Right lobe of liver (tissue), 6 donors: ENCODE measurements around the gene ARMC5. TPM values are rescaled to one million over a fixed set of nuclear protein-coding genes. Genes with fewer than 3 reads are reported as not detected.
"Not testable (repeated sequence)": the region's sequence is repeated elsewhere in the genome, so short reads cannot be mapped to it uniquely, and the experiment has no call there.

Experiments
- ATAC-seq, 4 donors: fragments of 200-7000 bp; cut with Tn5 transposase; one replicate each; pipeline ENCODE4 v1.9.1; 2020; ENCODE audit warnings: mild to moderate bottlenecking in 4 of 4, moderate library complexity in 4 of 4
- DNase-seq, 3 donors: peaks; one replicate each; pipeline ENCODE4 v3.0.0-alpha.2; 2020
- H3K27ac ChIP-seq, 3 donors: fragments of 200-600 bp; one replicate each; pipeline ENCODE4 v1.8.0; 2022
- H3K27me3 ChIP-seq, 2 donors: fragments of 200-600 bp; one replicate each; pipeline ENCODE4 v1.8.0; 2022
- H3K36me3 ChIP-seq, 4 donors: fragments of 200-600 bp; sonication (generic) in 1 of 4; one replicate each; pipeline versions ENCODE4 v1.5.1 to v1.8.0; 2017 to 2022; ENCODE audit warnings: control low read depth in 1 of 4
- H3K4me1 ChIP-seq, 4 donors: fragments of 200-600 bp; sonication (generic) in 1 of 4; one replicate each; pipeline versions ENCODE4 v1.5.1 to v1.8.0; 2017 to 2022; ENCODE audit warnings: control low read depth in 1 of 4
- H3K4me3 ChIP-seq, 3 donors: fragments of 200-600 bp; one replicate each; pipeline ENCODE4 v1.8.0; 2022
- H3K9me3 ChIP-seq, 4 donors: fragments of 200-600 bp; sonication (generic) in 1 of 4; one replicate each; pipeline versions ENCODE4 v1.5.1 to v1.8.0; 2017 to 2022; ENCODE audit warnings: control low read depth in 1 of 4
- CTCF ChIP-seq, 4 donors: fragments of 200-600 bp in 3 of 4; fragments of 450-650 bp in 1 of 4; IDR thresholded peaks; one replicate each; pipeline versions ENCODE4 v1.5.1 to v1.8.0; 2016 to 2022; ENCODE audit warnings: antibody characterized with exemption in 4 of 4, mild to moderate bottlenecking in 2 of 4
- POLR2A ChIP-seq: fragments of 450-650 bp; IDR thresholded peaks from one replicate; pipeline ENCODE4 v1.6.1; 2017; ENCODE audit warnings: antibody characterized with exemption, mild to moderate bottlenecking
- WGBS: methylation state at CpG from one replicate; pipeline ENCODE4 v1.1.6; 2018; ENCODE audit warnings: low coverage, low lambda C conversion rate; ENCODE audit not compliant: insufficient coverage; ENCODE audit errors: missing lambda C conversion rate; 5-methylcytosine and 5-hydroxymethylcytosine counted together
- intact Hi-C, 2 donors: fragments of 100-400 bp; cut with DNase I; formaldehyde crosslinking; loops; one replicate each; pipeline versions ENCODE4 v1.11.2 to v1.14.1; 2022
- total RNA-seq, 6 experiments: library from RNA; depleted of rRNA in 2 of 6; stranded (reverse); fragments of >200 nt in 2 of 6; fragmentation: NEBNext Ultra II Directional in 3 of 6; extraction: Animal tissue kit (Norgen Biotek cat#: 25700) in 3 of 6; gene quantifications; one replicate each; pipeline versions ENCODE4 v1.1.0 to v1.2.4, GENCODE V29; 2016 to 2023
- donor health status: DM: no; HTN: yes; CAD: no.
- donor health status: DM: no; HTN: no; CAD: no.
- donor health status: DM: no; HTN: no; CAD: no.
- donor health status: DM: no; HTN: yes; CAD: no.
- donor health status: DM: no; HTN: yes; CAD: no.

The ARMC5 gene
- total RNA-seq, 6 experiments from 2014 or later = 3.9 to 20.9 (median 11.0) TPM

GRCh38 chr16:31501966-31502348 lies 42.7 kb downstream of the ARMC5 start:
- Histone ChIP-seq H3K27me3 (no peaks in the 10 kb centered on the region), H3K4me3 (no peak overlapping the region), H3K36me3 (peaks cover 0 to 18% (median 4%) of the 10 kb centered on the region in 4 donors), H3K9me3 (no peaks in the 10 kb centered on the region), H3K4me1 (peaks cover 0 to 45% (median 19%) of the 10 kb centered on the region in 4 donors), H3K27ac (peak overlapping the region in 2 of 3 donors; percentile 72 to 83)
- no peak for DNase-seq
- peak; percentile 47 to 69 (median 64) for ATAC-seq
- TF ChIP-seq CTCF (IDR thresholded peaks at IDR 0.05) (no peak), POLR2A (no peak)
- intact Hi-C loops = no loop called here
- 26% methylated on average over 2 of the region's 4 CpGs for WGBS

DNA sequence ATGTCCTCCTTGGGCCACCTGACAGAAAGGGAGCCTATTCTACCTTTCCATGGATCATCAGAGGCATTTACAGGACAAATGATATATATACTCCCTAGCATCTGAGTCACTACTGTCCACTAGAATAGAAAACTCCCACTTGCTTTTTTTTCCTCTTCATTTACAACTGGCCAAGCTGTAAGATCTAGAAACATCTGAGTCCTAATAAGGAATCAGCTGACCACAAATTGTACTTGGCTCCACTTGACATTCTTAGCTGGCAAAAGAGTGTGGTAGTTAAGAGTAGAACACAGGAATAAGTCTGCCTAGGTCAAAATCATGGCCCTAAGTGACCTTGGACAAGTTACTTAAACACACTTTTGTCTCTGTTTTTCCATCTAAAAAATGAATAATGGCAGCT lies 43.7 kb downstream of the ARMC5 start:
- DNase-seq = no peak
- Histone ChIP-seq H3K9me3 (no peaks in the 10 kb centered on the region), H3K27ac (peak overlapping the region in 2 of 3 donors; percentile 72 to 83), H3K36me3 (peaks cover 0 to 9% (median 4%) of the 10 kb centered on the region in 4 donors), H3K27me3 (no peaks in the 10 kb centered on the region), H3K4me3 (no peak overlapping the region), H3K4me1 (peaks cover 0 to 50% (median 22%) of the 10 kb centered on the region in 4 donors)
- TF ChIP-seq POLR2A (no peak), CTCF (IDR thresholded peaks at IDR 0.05) (no peak)
- intact Hi-C loops = no loop called here
- no peak for ATAC-seq

GRCh38 chr16:31503555-31503954 lies 44.3 kb downstream of the ARMC5 start:
- H3K27me3 ChIP-seq, H3K36me3 ChIP-seq, H3K4me3 ChIP-seq, H3K27ac ChIP-seq, ATAC-seq, H3K9me3 ChIP-seq, intact Hi-C loops, DNase-seq: not testable (repeated sequence)
- peaks cover 0 to 50% (median 22%) of the 10 kb centered on the region in 4 donors for H3K4me1 ChIP-seq
- WGBS = 85% methylated on average over 4 of the region's 8 CpGs

- Histone ChIP-seq H3K27ac (no peak overlapping the region), H3K27me3 (no peaks in the 10 kb centered on the region), H3K36me3 (peaks cover 0 to under 1% (median 0%) of the 10 kb centered on the region in 4 donors), H3K9me3 (no peaks in the 10 kb centered on the region), H3K4me3 (no peak overlapping the region), H3K4me1 (peaks cover 0 to 50% (median 23%) of the 10 kb centered on the region in 4 donors)
- TF ChIP-seq POLR2A (no peak), CTCF (IDR thresholded peaks at IDR 0.05) (no peak)
- ATAC-seq (no peak), DNase-seq (no peak)
- WGBS = 33% methylated on average over 7 of the region's 8 CpGs
- intact Hi-C loops = no loop called here
Measured at GRCh38 chr16:31504159-31504558, 44.9 kb downstream of the ARMC5 start.

- no peaks in the 10 kb centered on the region for H3K9me3 ChIP-seq
- intact Hi-C loops = no loop called here
- H3K4me1 ChIP-seq = peaks cover 0 to 50% (median 25%) of the 10 kb centered on the region in 4 donors
- DNase-seq (no peak), ATAC-seq (no peak)
- 65% methylated on average over 4 of the region's 4 CpGs for WGBS
- H3K27ac ChIP-seq = no peak overlapping the region
- H3K27me3 ChIP-seq = no peaks in the 10 kb centered on the region
- no peaks in the 10 kb centered on the region for H3K36me3 ChIP-seq
- TF ChIP-seq CTCF (IDR thresholded peaks at IDR 0.05) (no peak), POLR2A (no peak)
- no peak overlapping the region for H3K4me3 ChIP-seq
Measured at GRCh38 chr16:31505483-31505882, 46.2 kb downstream of the ARMC5 start.
